NCI-H2107 treated with DMSO at 0.1 percent for 48 hours (cell line): ENCODE data around the gene CAMKV.
"Not testable (repeated sequence)": the region's sequence is repeated elsewhere in the genome, so short reads cannot be mapped to it uniquely, and the experiment has no call there.

ENCODE experiments used
- DNase-seq: peaks from one replicate; lab custom pipeline; 2025; ENCODE audit not compliant: unreplicated experiment; lab: John Stamatoyannopoulos, UW

CAMKV gene

DNA sequence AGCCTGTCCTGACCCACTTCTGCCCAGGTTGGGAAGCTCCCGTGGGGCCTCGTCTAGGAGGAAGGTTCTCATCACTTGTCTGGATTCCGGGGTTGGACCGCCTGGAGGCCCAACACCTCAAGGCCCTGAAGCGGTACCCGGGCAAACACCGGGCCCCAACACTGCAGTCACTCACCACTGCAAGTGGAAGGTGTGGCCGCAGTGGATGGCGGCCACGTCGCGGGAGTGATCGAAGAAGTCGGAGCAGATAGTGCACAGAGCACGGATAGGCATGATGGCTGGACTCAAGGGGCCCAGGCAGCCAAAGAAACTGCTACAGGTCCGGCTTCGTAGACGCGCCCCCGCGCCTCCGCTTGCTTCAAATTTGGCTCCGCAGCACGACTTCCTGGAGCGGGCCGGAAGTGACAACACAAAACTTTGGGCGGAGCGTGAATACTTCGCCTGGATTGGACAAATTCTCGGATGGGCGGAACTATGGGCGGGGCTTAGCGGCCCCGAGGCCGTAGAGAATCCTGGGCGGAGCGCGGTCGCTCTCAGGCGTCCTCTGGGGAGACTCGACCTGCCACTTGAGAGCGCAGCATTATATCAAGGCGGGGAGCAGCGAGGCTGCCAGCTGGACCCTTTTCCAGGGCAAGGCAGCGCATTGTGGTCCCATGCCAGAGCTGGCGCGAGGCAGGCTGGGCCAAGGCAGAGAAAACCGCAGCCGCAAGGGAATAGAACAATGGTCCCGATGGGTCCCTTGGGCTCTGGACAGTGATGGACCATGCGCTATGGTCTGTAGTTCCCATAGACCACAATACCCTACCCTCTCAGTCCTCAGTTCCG, 13.3 kb downstream of the CAMKV start, which contains the start of gene TRAIP:
Gene TRAIP, minus strand, starts transcription at position 384 of the 825 bp plus-strand sequence. Its CDS starts 111 bp downstream, at position 273.
- peak; percentile 76 for DNase-seq

- no peak for DNase-seq
These were observed 14.0 kb downstream of the CAMKV start for GRCh38 chr3:49855662-49856061.

DNA sequence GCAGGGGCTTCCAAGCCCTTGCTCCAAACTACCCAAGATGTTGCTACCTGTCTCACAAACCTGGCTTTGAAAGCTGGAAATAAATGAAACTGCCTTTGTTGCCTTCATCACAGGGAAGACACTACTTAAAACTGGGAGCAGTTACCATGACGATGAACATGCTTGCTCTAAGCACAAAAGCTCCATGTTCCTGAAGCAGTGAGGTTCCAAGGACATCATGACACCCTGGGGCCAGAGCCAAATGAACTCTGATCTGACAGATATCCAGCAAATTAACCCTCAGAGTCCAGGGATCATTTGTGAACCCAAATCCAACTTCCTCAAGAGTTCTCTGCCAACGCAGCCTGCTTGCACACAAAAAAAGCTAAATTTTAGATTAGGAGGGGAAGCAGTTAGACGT, 24.0 kb downstream of the CAMKV start:
- no peak for DNase-seq

- no peak for DNase-seq
These were observed 25.1 kb downstream of the CAMKV start for GRCh38 chr3:49844464-49845183.

GRCh38 chr3:49842843-49843517, 26.7 kb downstream of the CAMKV start:
- no peak for DNase-seq

- DNase-seq: no peak
These were observed 27.9 kb downstream of the CAMKV start for GRCh38 chr3:49841806-49842205.

DNA sequence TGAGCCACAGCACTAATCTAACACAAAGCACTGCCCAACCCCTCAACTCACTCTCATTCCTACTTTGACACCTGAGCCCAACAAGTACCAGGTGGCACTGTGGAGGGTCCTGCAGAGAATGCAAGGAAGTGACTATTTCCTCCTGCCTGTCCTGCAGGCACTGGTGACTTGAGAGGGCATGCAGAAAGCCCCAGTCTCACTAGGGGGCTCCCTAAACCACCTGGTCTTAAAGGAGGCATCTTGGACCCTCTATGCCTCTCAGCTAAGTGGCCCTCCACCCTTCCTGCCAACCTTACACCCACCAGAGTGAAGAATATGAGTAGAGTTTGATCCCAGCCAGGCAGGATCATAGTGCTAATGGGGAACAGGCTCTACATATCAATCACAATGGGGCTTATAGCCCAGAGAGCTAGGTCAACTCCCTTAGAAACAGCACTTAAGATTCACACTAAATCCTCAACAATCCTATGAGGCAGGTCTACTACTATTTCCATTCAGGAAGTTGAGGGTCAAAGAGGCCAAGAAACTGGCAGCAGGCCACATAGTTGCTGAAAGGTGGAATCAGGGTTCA, 28.5 kb downstream of the CAMKV start:
- DNase-seq: peak; percentile 68

GRCh38 chr3:49840388-49840787, 29.3 kb downstream of the CAMKV start:
- no peak for DNase-seq

DNA sequence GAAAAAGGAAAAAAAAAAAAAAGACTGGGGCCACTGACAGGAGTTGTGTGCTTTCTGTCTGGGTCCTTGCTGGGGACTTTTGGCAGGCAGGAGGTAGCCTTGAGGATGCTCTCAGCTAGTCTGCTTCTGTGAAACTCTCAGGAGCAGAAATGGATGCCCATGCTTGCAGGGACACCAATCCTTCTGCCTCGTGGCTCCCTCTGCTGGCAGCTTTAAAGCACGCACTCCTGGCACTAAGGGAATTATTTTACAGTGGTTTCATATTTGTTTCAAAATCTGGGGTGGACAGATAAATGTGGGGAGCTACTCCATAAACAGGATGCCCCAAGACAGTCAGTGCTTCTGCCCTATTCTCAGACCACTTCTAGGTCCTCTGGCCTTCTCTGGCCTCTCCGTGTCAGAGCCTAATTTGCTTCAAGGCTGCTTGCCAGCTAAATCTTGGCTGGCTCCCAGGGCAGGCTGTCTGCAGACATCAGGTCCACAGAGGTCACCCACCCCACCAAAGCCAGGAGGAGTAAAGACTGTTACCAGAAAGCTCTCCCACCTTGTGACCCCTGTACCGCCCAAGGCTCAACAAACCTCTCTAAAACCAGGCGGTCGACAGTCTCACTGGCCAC, 30.4 kb downstream of the CAMKV start:
- DNase-seq: peak; percentile 30

DNA sequence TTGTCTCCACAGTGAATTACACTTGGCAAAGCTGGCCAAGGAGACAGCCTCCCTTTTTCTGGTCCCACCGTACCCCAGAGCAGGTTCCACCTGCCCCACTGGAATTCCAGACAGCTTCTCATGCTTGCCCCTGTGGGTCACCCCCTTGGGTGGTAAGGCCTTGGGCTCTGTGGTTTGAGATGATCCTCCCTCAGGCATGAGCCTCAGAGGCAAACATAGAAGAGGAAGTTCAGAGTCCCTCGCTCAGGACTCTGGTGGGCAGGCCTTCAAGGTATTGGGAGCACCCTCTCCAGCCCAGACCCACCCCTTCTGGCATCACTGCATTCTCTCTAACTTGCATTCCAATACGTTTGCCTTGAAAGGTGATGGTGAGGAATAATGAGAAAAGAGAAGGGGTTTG, 38.4 kb downstream of the CAMKV start:
- DNase-seq: no peak

DNA sequence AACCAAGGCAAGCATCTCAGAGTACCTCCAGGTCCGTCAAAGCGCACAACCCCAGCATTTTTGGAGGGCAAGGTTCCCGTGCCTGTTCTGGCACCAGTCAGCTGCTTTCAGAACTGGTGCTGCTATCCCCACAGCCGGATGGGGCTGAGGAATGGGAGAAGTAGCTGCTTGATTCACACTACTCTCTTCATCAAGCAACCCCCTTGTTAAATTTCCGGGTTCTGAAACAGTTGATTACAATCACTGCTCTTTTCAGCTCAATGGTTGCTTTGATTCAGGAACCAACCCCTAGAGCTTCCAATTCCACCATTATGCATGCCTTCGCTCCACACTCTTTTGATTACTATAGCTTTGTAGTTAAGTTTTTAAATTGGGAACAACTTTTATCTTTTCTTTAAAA, 43.7 kb downstream of the CAMKV start:
- no peak for DNase-seq

DNA sequence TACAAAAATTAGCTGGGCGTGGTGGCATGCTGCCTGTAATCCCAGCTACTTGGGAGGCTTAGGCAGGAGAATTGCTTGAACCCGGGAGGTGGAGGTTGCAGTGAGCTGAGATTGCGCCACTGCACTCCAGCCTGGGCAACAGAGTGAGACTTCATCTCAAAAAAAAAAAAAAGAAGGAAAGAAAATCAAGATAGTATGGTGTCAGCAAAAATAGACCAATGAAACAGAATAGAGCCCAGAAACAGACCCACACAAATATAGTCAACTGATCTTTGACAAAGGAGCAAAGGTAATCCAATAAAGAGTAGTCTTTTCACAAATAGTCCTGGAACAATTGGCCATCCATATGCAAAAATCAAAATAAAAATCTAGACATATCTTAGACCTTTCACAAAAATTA, 46.6 kb downstream of the CAMKV start:
- DNase-seq: not testable (repeated sequence)

GRCh38 chr3:49813497-49814174, 56.1 kb downstream of the CAMKV start, which contains the start of gene UBA7:
TSS of gene UBA7 (minus strand) at chr3:49813953. CDS start at chr3:49813787, 166 bp downstream.
- DNase-seq: no peak

DNA sequence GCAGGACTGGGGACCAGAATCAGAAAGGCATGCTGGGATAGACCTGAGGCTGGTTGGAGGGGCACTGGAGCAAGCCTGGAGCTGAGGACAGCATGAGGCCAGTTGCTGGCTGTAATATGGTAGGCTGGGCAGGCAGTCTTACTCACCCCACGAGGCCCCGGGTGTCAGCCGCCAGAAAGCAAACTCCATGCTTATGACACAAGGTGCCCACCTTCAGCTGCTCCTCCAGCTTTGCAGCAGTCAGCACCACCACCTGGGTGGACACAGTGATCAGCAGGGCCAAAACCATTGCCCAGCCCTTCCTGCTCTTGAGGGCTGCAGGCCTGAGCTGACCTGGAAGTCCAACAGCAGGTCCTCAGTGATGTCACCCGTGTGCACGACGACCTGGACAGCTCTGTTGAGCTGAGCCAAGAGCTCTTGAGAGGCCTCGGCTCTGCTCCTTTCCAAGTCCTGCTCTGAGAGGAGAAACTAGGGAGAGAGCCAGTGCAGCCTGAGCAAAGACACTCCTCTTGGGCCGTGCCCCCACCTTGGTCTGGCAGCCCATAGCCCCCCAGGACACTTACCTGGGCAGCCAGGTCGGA, 56.7 kb downstream of the CAMKV start:
- no peak for DNase-seq
